H1 (cell line): Measurements from ENCODE around the gene ARHGAP26. TPM values are rescaled to one million over a fixed set of nuclear protein-coding genes. Genes with fewer than 3 reads are reported as not detected.

Source experiments
- BACH1 ChIP-seq: IDR thresholded peaks from 2 replicates; pipeline ENCODE4 v1.6.1; 2012; ENCODE audit warnings: low read length, improper control_type of control experiment
- CBX8 ChIP-seq: fragments of 300-800, 300-1000 bp; sonication (generic); IDR thresholded peaks from 2 replicates; pipeline ENCODE4 v1.7.1; 2016; ENCODE audit warnings: low read depth, low read length, borderline replicate concordance
- SRF ChIP-seq: IDR thresholded peaks from 2 replicates; pipeline ENCODE4 v1.6.1; 2011; ENCODE audit warnings: mild to moderate bottlenecking, low read depth, low read length, moderate library complexity
- polyA plus RNA-seq, 7 experiments: library from polyadenylated mRNA; depleted of rRNA in 3 of 7; stranded (reverse) in 5 of 7; unstranded in 2 of 7; fragments of >200 nt in 5 of 7; fragments of 200-250 nt in 2 of 7; gene quantifications; 1 replicate in 5 of 7; 2 replicates in 1 of 7; 4 replicates in 1 of 7; pipeline versions ENCODE4 v1.2.1 to v1.2.3, GENCODE V29; 2011 to 2013; ENCODE audit warnings: missing spikeins in 2 of 7, mixed read lengths in 2 of 7
- total RNA-seq: library from RNA; stranded (reverse); fragmentation: NEBNext Ultra II Directional; extraction: Animal tissue kit (Norgen Biotek cat#: 25700); gene quantifications from 2 replicates; pipeline ENCODE4 v1.2.1, GENCODE V29; 2021

ARHGAP26 gene
- total and polyA plus RNA-seq, 2 of the 8 experiments (the other 6 are each of a cell fraction or from before 2014, with no cell fraction given), result 7.1 to 24.8 TPM

DNA sequence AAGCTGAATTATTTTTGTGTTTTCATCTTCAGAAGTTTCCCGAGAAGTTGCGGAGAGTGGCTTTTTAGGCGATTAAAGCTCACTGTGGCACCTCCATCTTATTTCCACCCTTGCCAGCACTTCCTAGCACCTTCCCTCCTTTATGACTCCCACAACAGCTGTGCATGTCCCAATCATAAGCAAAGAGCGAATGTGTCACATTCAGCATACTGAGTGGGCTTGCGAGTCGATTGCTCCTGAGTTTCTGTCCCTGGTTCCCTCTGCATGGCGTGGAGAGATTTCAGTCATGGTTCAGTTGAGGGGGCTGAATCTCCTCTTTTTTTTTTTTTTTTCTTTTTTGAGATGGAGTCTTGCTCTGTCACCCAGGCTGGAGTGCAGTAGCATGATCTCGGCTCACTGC lies 144.9 kb downstream of the ARHGAP26 start (continued):
- TF ChIP-seq BACH1 (no peak), CBX8 (no peak), SRF (no peak)
